ENCODE data around the gene GBGT1.
"Not testable (repeated sequence)": the region's sequence is repeated elsewhere in the genome, so short reads cannot be mapped to it uniquely, and the experiment has no call there.

GBGT1 gene

GRCh38 chr9:133205481-133205887 lies 41.8 kb upstream of the GBGT1 start:
- H3K9ac ChIP-seq (ENCODE audit: low read depth in 1 of 2, low read length in 2 of 2); H3K4me1 ChIP-seq (ENCODE audit: control insufficient read depth in 1 of 2, insufficient read depth in 2 of 2, low read length in 2 of 2); H3K27me3 ChIP-seq (ENCODE audit: control insufficient read depth in 1 of 2, insufficient read depth in 2 of 2, low read length in 2 of 2); H3K27ac ChIP-seq (ENCODE audit: low read depth, low read length); H3K36me3 ChIP-seq (ENCODE audit: control insufficient read depth in 1 of 2, insufficient read depth in 2 of 2, low read length in 2 of 2); H3K9me3 ChIP-seq (ENCODE audit: control insufficient read depth in 1 of 2, low read length in 2 of 2); H3K4me3 ChIP-seq (ENCODE audit: low read depth in 1 of 2, low read length in 2 of 2): not testable (repeated sequence)

- Histone ChIP-seq H3K9me3 (ENCODE audit: control insufficient read depth in 1 of 2, low read length in 2 of 2) (no peaks in the 10 kb centered on the region), H3K36me3 (ENCODE audit: control insufficient read depth in 1 of 2, insufficient read depth in 2 of 2, low read length in 2 of 2) (no peaks in the 10 kb centered on the region), H3K4me1 (ENCODE audit: control insufficient read depth in 1 of 2, insufficient read depth in 2 of 2, low read length in 2 of 2) (no peaks in the 10 kb centered on the region), H3K9ac (ENCODE audit: low read depth in 1 of 2, low read length in 2 of 2) (no peak overlapping the region), H3K27ac (ENCODE audit: low read depth, low read length) (no peak overlapping the region), H3K27me3 (ENCODE audit: control insufficient read depth in 1 of 2, insufficient read depth in 2 of 2, low read length in 2 of 2) (no peaks in the 10 kb centered on the region), H3K4me3 (ENCODE audit: low read depth in 1 of 2, low read length in 2 of 2) (no peak overlapping the region)
Measured at GRCh38 chr9:133204993-133205336, 41.3 kb upstream of the GBGT1 start.

GRCh38 chr9:133204335-133204992 lies 40.8 kb upstream of the GBGT1 start:
- H3K27ac ChIP-seq (ENCODE audit: low read depth, low read length) = no peak overlapping the region
- H3K9ac ChIP-seq (ENCODE audit: low read depth in 1 of 2, low read length in 2 of 2) = no peak overlapping the region
- H3K27me3 ChIP-seq (ENCODE audit: control insufficient read depth in 1 of 2, insufficient read depth in 2 of 2, low read length in 2 of 2) = no peaks in the 10 kb centered on the region
- H3K4me1 ChIP-seq (ENCODE audit: control insufficient read depth in 1 of 2, insufficient read depth in 2 of 2, low read length in 2 of 2) = no peaks in the 10 kb centered on the region
- no peaks in the 10 kb centered on the region for H3K9me3 ChIP-seq (ENCODE audit: control insufficient read depth in 1 of 2, low read length in 2 of 2)
- no peaks in the 10 kb centered on the region for H3K36me3 ChIP-seq (ENCODE audit: control insufficient read depth in 1 of 2, insufficient read depth in 2 of 2, low read length in 2 of 2)
- no peak overlapping the region for H3K4me3 ChIP-seq (ENCODE audit: low read depth in 1 of 2, low read length in 2 of 2)

GRCh38 chr9:133203506-133204075 lies 39.9 kb upstream of the GBGT1 start:
- H3K36me3 ChIP-seq (ENCODE audit: control insufficient read depth in 1 of 2, insufficient read depth in 2 of 2, low read length in 2 of 2) = no peaks in the 10 kb centered on the region
- no peak overlapping the region for H3K9ac ChIP-seq (ENCODE audit: low read depth in 1 of 2, low read length in 2 of 2)
- H3K4me3 ChIP-seq (ENCODE audit: low read depth in 1 of 2, low read length in 2 of 2) = no peak overlapping the region
- no peaks in the 10 kb centered on the region for H3K4me1 ChIP-seq (ENCODE audit: control insufficient read depth in 1 of 2, insufficient read depth in 2 of 2, low read length in 2 of 2)
- no peak overlapping the region for H3K27ac ChIP-seq (ENCODE audit: low read depth, low read length)
- no peaks in the 10 kb centered on the region for H3K9me3 ChIP-seq (ENCODE audit: control insufficient read depth in 1 of 2, low read length in 2 of 2)
- H3K27me3 ChIP-seq (ENCODE audit: control insufficient read depth in 1 of 2, insufficient read depth in 2 of 2, low read length in 2 of 2) = no peaks in the 10 kb centered on the region

- no peak overlapping the region for H3K27ac ChIP-seq (ENCODE audit: low read depth, low read length)
- H3K4me1 ChIP-seq (ENCODE audit: control insufficient read depth in 1 of 2, insufficient read depth in 2 of 2, low read length in 2 of 2) = no peaks in the 10 kb centered on the region
Measured at GRCh38 chr9:133202688-133203453, 39.2 kb upstream of the GBGT1 start.

GRCh38 chr9:133202145-133202513 lies 38.4 kb upstream of the GBGT1 start:
- Histone ChIP-seq H3K27me3 (ENCODE audit: control insufficient read depth in 1 of 2, insufficient read depth in 2 of 2, low read length in 2 of 2) (no peaks in the 10 kb centered on the region), H3K9ac (ENCODE audit: low read depth in 1 of 2, low read length in 2 of 2) (no peak overlapping the region), H3K4me3 (ENCODE audit: low read depth in 1 of 2, low read length in 2 of 2) (no peak overlapping the region), H3K9me3 (ENCODE audit: control insufficient read depth in 1 of 2, low read length in 2 of 2) (no peaks in the 10 kb centered on the region), H3K27ac (ENCODE audit: low read depth, low read length) (no peak overlapping the region), H3K4me1 (ENCODE audit: control insufficient read depth in 1 of 2, insufficient read depth in 2 of 2, low read length in 2 of 2) (no peaks in the 10 kb centered on the region), H3K36me3 (ENCODE audit: control insufficient read depth in 1 of 2, insufficient read depth in 2 of 2, low read length in 2 of 2) (no peaks in the 10 kb centered on the region)

More at GRCh38 chr9:133202688-133203453, 39.2 kb upstream of the GBGT1 start:
- Histone ChIP-seq H3K27me3 (ENCODE audit: control insufficient read depth in 1 of 2, insufficient read depth in 2 of 2, low read length in 2 of 2) (no peaks in the 10 kb centered on the region), H3K36me3 (ENCODE audit: control insufficient read depth in 1 of 2, insufficient read depth in 2 of 2, low read length in 2 of 2) (no peaks in the 10 kb centered on the region), H3K9me3 (ENCODE audit: control insufficient read depth in 1 of 2, low read length in 2 of 2) (no peaks in the 10 kb centered on the region), H3K4me3 (ENCODE audit: low read depth in 1 of 2, low read length in 2 of 2) (no peak overlapping the region), H3K9ac (ENCODE audit: low read depth in 1 of 2, low read length in 2 of 2) (no peak overlapping the region)

- H3K27me3 ChIP-seq (ENCODE audit: control insufficient read depth in 1 of 2, insufficient read depth in 2 of 2, low read length in 2 of 2) = no peaks in the 10 kb centered on the region
- no peak overlapping the region for H3K4me3 ChIP-seq (ENCODE audit: low read depth in 1 of 2, low read length in 2 of 2)
- H3K4me1 ChIP-seq (ENCODE audit: control insufficient read depth in 1 of 2, insufficient read depth in 2 of 2, low read length in 2 of 2) = no peaks in the 10 kb centered on the region
- H3K27ac ChIP-seq (ENCODE audit: low read depth, low read length) = no peak overlapping the region
- H3K9ac ChIP-seq (ENCODE audit: low read depth in 1 of 2, low read length in 2 of 2) = no peak overlapping the region
- H3K36me3 ChIP-seq (ENCODE audit: control insufficient read depth in 1 of 2, insufficient read depth in 2 of 2, low read length in 2 of 2) = no peaks in the 10 kb centered on the region
- H3K9me3 ChIP-seq (ENCODE audit: control insufficient read depth in 1 of 2, low read length in 2 of 2) = no peaks in the 10 kb centered on the region
Measured at GRCh38 chr9:133201424-133202144, 37.9 kb upstream of the GBGT1 start.

- no peaks in the 10 kb centered on the region for H3K36me3 ChIP-seq (ENCODE audit: control insufficient read depth in 1 of 2, insufficient read depth in 2 of 2, low read length in 2 of 2)
- H3K27ac ChIP-seq (ENCODE audit: low read depth, low read length) = no peak overlapping the region
- H3K9ac ChIP-seq (ENCODE audit: low read depth in 1 of 2, low read length in 2 of 2) = no peak overlapping the region
- H3K4me3 ChIP-seq (ENCODE audit: low read depth in 1 of 2, low read length in 2 of 2) = no peak overlapping the region
- no peaks in the 10 kb centered on the region for H3K9me3 ChIP-seq (ENCODE audit: control insufficient read depth in 1 of 2, low read length in 2 of 2)
- no peaks in the 10 kb centered on the region for H3K4me1 ChIP-seq (ENCODE audit: control insufficient read depth in 1 of 2, insufficient read depth in 2 of 2, low read length in 2 of 2)
- no peaks in the 10 kb centered on the region for H3K27me3 ChIP-seq (ENCODE audit: control insufficient read depth in 1 of 2, insufficient read depth in 2 of 2, low read length in 2 of 2)
Measured at GRCh38 chr9:133200631-133201030, 36.9 kb upstream of the GBGT1 start.

GRCh38 chr9:133199648-133200321 lies 36.1 kb upstream of the GBGT1 start:
- Histone ChIP-seq H3K9me3 (ENCODE audit: control insufficient read depth in 1 of 2, low read length in 2 of 2) (peaks cover 3 to 5% of the 10 kb centered on the region in 2 donors), H3K9ac (ENCODE audit: low read depth in 1 of 2, low read length in 2 of 2) (no peak overlapping the region), H3K27me3 (ENCODE audit: control insufficient read depth in 1 of 2, insufficient read depth in 2 of 2, low read length in 2 of 2) (no peaks in the 10 kb centered on the region), H3K36me3 (ENCODE audit: control insufficient read depth in 1 of 2, insufficient read depth in 2 of 2, low read length in 2 of 2) (no peaks in the 10 kb centered on the region), H3K4me3 (ENCODE audit: low read depth in 1 of 2, low read length in 2 of 2) (peak overlapping the region; percentile 21 to 40), H3K27ac (ENCODE audit: low read depth, low read length) (no peak overlapping the region), H3K4me1 (ENCODE audit: control insufficient read depth in 1 of 2, insufficient read depth in 2 of 2, low read length in 2 of 2) (no peaks in the 10 kb centered on the region)
